WI38 (cell line): ENCODE data around the gene PGLYRP2.
A peak's percentile ranks its signal among the peaks of the same experiment; 100 is the strongest.

Source experiments
- H3K4me3 ChIP-seq: 2 replicates; pipeline ENCODE4 v1.5.1; 2011; ENCODE audit warnings: low read depth, mild to moderate bottlenecking, control low read depth, low read length
- CTCF ChIP-seq: IDR thresholded peaks from 2 replicates; pipeline ENCODE4 v1.5.1; 2012; ENCODE audit warnings: low read depth, mild to moderate bottlenecking, control low read depth, low read length

PGLYRP2 gene

GRCh38 chr19:15450528-15450890, 28.8 kb downstream of the PGLYRP2 start:
- no peak overlapping the region for H3K4me3 ChIP-seq
- TF ChIP-seq CTCF: no peak

- TF ChIP-seq CTCF: no peak
- H3K4me3 ChIP-seq: peak within 1 kb of the TSS; percentile 73
Measured at GRCh38 chr19:15449620-15450527, 29.4 kb downstream of the PGLYRP2 start, which contains the start of gene WIZ. TSS of gene WIZ (minus strand) at chr19:15449956. CDS start at chr19:15448307, 1,649 bp downstream.

- H3K4me3 ChIP-seq: peak overlapping the region; percentile 73
- no peak for TF ChIP-seq CTCF
Measured at GRCh38 chr19:15448778-15449619, 30.3 kb downstream of the PGLYRP2 start.

GRCh38 chr19:15448044-15448777, 31.1 kb downstream of the PGLYRP2 start:
- TF ChIP-seq CTCF: no peak
- H3K4me3 ChIP-seq: no peak overlapping the region

GRCh38 chr19:15447057-15447456, 32.2 kb downstream of the PGLYRP2 start:
- no peak for TF ChIP-seq CTCF
- no peak overlapping the region for H3K4me3 ChIP-seq

GRCh38 chr19:15445807-15446376, 33.4 kb downstream of the PGLYRP2 start:
- TF ChIP-seq CTCF: no peak
- no peak overlapping the region for H3K4me3 ChIP-seq
